Muscle layer of colon (tissue), 2 donors: ENCODE measurements around the gene ADARB2.
"Not testable (repeated sequence)": the region's sequence is repeated elsewhere in the genome, so short reads cannot be mapped to it uniquely, and the experiment has no call there.

Experiments
- H3K27ac ChIP-seq: one replicate; pipeline ENCODE4 v1.7.0; 2013; ENCODE audit warnings: low read depth, mild to moderate bottlenecking, low read length, moderate library complexity
- H3K27me3 ChIP-seq, 2 donors: one replicate each; pipeline ENCODE4 v1.7.0; 2013; ENCODE audit warnings: low read length in 2 of 2, mild to moderate bottlenecking in 2 of 2; ENCODE audit not compliant: insufficient read depth in 2 of 2, control insufficient read depth in 1 of 2
- H3K36me3 ChIP-seq: one replicate; pipeline ENCODE4 v1.7.0; 2013; ENCODE audit warnings: mild to moderate bottlenecking, low read length; ENCODE audit not compliant: insufficient read depth
- H3K4me1 ChIP-seq: one replicate; pipeline ENCODE4 v1.7.0; 2013; ENCODE audit warnings: mild to moderate bottlenecking, low read length; ENCODE audit not compliant: insufficient read depth
- H3K4me3 ChIP-seq, 2 donors: one replicate each; pipeline ENCODE4 v1.7.0; 2013; ENCODE audit warnings: low read length in 2 of 2, low read depth in 1 of 2, mild to moderate bottlenecking in 1 of 2, moderate library complexity in 1 of 2
- H3K9ac ChIP-seq: one replicate; pipeline ENCODE4 v1.7.0; 2013; ENCODE audit warnings: low read length
- H3K9me3 ChIP-seq: one replicate; pipeline ENCODE4 v1.7.0; 2013; ENCODE audit warnings: mild to moderate bottlenecking, low read length
- donor health status: abdominal sarcoma.
- donor health status: Adenocarcinoma of cecum.

Gene ADARB2

DNA sequence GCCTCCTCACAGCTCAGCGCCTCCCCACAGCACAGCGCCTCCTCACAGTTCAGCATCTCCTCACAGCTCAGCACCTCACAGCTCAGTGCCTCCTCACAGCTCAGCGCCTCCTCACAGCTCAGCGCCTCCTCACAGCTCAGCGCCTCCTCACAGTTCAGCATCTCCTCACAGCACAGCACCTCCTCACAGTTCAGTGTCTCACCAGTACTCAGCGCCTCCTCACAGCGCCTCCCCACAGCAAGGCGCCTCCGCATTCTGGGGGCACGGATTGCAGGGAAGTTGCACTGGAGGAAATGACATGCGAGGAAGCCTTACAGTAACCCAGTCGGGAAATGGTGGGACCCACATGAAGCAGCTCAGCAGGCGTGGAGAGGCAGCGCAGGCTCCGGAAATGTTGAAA, 409.6 kb downstream of the ADARB2 start:
- no peak overlapping the region for H3K4me3 ChIP-seq
- H3K27me3 ChIP-seq, result peaks cover 0 to 8% of the 10 kb centered on the region in 2 donors
- H3K9ac ChIP-seq, result no peak overlapping the region
- H3K9me3 ChIP-seq, result no peaks in the 10 kb centered on the region
- no peaks in the 10 kb centered on the region for H3K36me3 ChIP-seq
- H3K27ac ChIP-seq, result no peak overlapping the region
- no peaks in the 10 kb centered on the region for H3K4me1 ChIP-seq

DNA sequence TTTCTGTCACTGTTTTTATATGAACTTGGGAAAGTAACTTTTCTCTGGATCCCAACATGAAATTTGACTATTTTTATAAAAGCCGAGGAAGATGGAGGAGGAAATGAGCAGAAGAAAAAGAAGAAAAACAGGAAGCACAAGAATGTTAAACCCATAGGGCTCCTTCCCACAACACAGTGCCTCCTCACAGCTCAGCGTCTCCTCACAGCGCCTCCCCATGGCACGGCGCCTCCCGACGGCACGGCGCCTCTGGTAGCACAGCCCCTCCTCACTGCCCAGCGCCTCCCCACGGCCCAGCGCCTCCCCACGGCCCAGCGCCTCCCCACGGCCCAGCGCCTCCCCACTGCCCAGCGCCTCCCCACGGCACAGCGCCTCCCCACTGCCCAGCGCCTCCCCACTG, 410.8 kb downstream of the ADARB2 start:
- H3K27ac ChIP-seq, H3K9me3 ChIP-seq, H3K4me3 ChIP-seq, H3K36me3 ChIP-seq, H3K27me3 ChIP-seq, H3K4me1 ChIP-seq, H3K9ac ChIP-seq: not testable (repeated sequence)

DNA sequence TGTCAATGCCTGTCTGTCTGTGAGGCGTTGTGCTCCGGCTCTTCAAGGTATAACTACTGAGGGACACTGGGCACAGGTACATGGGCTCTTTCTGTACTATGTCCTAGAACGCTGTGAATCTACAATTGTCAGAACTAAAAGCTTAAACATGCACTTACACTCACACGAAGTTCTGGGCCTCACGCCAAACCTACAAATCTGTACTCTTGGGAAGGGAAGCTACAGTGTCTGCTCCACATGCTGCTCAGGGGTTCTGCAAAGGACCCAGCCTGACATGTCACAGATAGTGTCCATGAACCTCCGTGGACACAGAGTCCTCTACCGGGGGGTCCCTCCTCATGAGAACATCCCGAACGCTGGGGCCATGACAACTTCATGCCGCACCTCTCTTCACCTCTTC, 412.4 kb downstream of the ADARB2 start:
- no peaks in the 10 kb centered on the region for H3K9me3 ChIP-seq

DNA sequence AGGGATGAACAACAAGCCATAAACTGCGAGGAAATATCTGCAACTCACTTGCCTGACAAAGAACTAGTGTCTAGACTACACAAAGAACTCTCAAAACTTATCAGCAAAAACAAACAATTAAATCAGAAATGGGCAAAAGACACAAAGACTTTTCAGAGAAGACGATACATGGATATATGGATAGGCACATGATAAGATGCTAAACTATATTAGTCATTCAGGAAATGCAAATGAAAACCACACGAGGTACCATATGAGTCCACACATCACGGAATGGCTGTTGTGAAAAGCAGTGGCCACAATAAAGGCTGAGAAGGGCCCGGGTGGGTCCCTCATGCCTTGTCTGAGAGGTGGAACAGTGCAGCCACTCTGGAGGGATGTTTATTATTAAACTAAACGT, 413.4 kb downstream of the ADARB2 start:
- Histone ChIP-seq H3K27me3 (peaks cover 0 to 3% of the 10 kb centered on the region in 2 donors), H3K9ac (no peak overlapping the region), H3K4me3 (no peak overlapping the region), H3K27ac (no peak overlapping the region), H3K36me3 (no peaks in the 10 kb centered on the region), H3K9me3 (no peaks in the 10 kb centered on the region), H3K4me1 (no peaks in the 10 kb centered on the region)

More for the DNA sequence above, 412.4 kb downstream of the ADARB2 start:
- H3K36me3 ChIP-seq, result no peaks in the 10 kb centered on the region
- H3K4me1 ChIP-seq, result no peaks in the 10 kb centered on the region
- H3K27ac ChIP-seq, result no peak overlapping the region
- H3K4me3 ChIP-seq, result no peak overlapping the region
- no peak overlapping the region for H3K9ac ChIP-seq
- H3K27me3 ChIP-seq, result peaks cover 0 to 8% of the 10 kb centered on the region in 2 donors

DNA sequence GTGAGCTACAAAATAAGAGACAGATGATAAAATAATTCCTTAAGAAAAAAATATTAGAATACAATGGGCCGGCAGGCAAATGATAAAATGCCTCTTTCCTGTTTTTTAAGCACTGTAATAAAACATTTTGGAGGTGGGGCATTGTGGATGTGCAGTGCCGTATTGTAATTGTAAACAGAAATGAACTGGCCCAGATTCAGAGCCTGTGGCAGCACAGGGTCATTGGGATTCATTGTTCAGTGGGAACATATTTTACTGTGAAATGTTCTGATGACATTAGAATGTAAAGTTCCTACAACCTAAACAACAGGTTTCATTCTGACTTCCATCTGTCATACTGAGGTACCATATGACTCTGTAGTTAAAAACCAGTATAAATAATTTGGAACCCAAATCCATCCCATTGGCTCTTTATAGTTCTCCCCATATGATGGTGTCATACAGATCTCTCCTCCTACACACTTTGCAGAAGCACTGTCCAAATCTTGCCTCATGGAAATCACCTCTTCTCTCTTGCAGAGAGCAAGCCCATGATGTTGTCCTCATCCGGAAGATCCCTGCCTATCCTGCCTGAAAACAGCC, 416.5 kb downstream of the ADARB2 start:
- H3K9me3 ChIP-seq, result no peaks in the 10 kb centered on the region
- no peaks in the 10 kb centered on the region for H3K27me3 ChIP-seq
- H3K4me1 ChIP-seq, result no peaks in the 10 kb centered on the region
- H3K36me3 ChIP-seq, result no peaks in the 10 kb centered on the region
- H3K9ac ChIP-seq, result no peak overlapping the region
- H3K27ac ChIP-seq, result no peak overlapping the region
- no peak overlapping the region for H3K4me3 ChIP-seq

DNA sequence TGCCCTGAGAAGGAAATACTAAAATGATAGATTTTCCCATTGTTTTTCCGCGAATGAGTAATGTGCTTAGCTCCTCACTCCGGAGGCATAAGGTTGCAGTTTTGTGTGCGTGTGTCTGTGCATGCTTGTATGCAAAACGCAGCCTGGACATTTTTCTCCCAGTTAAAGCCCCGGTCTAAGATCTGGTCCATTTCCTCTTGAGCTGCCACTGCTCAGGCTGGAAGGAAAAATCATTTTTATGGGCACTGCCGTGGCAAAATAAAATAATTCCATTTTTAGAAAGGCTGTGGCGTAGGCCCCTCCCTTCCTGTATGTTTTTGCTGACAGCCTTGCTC, 420.5 kb downstream of the ADARB2 start:
- no peaks in the 10 kb centered on the region for H3K9me3 ChIP-seq
- no peak overlapping the region for H3K9ac ChIP-seq
- no peak overlapping the region for H3K4me3 ChIP-seq
- no peak overlapping the region for H3K27ac ChIP-seq
- no peaks in the 10 kb centered on the region for H3K27me3 ChIP-seq
- no peaks in the 10 kb centered on the region for H3K4me1 ChIP-seq
- H3K36me3 ChIP-seq, result no peaks in the 10 kb centered on the region

DNA sequence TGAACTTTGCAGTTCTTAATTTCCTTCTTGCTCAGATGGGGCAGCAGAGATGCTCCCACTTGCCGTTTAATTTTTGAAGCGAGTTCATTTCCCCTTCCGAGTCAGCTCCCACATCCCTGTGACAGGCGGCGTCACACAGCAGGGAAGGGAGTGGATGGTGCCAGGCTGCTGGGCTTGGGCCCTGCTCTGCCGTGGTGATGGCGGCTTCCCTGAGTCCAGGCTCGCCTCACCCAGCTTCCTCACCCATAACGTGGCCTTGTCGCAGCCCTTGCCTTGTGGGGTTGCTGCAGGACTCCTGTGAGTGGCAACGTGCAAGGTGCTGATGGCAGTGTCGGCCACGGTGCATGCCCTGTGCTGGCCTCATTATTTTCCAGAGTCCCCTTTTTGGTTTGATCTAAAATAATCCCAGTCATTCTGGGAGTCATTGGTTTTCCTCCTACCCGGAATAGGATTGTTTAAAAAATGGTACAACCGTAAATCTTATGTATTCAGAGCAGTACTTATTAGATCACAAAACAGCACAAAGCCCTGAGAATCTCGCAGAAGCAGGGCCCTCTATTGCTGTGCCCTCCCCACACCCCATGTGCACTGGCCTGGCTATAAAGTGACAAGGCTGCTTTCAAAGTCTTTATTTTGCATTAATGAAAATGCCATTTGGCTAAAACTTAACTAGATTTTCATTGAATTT, 421.1 kb downstream of the ADARB2 start:
- Histone ChIP-seq H3K36me3 (no peaks in the 10 kb centered on the region), H3K9me3 (no peaks in the 10 kb centered on the region), H3K27me3 (no peaks in the 10 kb centered on the region), H3K4me1 (no peaks in the 10 kb centered on the region), H3K9ac (no peak overlapping the region), H3K27ac (no peak overlapping the region), H3K4me3 (no peak overlapping the region)

DNA sequence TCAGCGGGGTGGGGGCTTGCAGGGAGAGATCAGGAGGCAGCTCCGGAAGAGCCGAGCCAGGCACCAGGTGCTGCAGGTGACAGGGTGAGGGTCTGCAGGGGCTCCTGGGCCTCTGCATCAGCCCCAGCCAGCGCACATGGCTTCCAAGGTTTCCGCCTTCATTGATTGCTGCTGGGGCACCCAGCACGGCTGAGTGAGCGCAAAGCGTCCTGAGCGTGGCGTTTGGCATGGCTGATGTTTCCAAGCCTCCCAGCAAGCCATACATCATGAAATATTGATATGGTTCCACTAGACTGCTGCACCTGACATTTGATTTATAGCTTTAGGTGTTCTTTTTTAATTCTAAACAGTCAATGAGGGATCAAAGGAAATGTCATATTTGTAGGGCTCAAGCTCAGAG, 422.1 kb downstream of the ADARB2 start:
- Histone ChIP-seq H3K36me3 (no peaks in the 10 kb centered on the region), H3K9me3 (no peaks in the 10 kb centered on the region), H3K4me3 (no peak overlapping the region), H3K27me3 (no peaks in the 10 kb centered on the region), H3K4me1 (no peaks in the 10 kb centered on the region), H3K27ac (no peak overlapping the region), H3K9ac (no peak overlapping the region)

DNA sequence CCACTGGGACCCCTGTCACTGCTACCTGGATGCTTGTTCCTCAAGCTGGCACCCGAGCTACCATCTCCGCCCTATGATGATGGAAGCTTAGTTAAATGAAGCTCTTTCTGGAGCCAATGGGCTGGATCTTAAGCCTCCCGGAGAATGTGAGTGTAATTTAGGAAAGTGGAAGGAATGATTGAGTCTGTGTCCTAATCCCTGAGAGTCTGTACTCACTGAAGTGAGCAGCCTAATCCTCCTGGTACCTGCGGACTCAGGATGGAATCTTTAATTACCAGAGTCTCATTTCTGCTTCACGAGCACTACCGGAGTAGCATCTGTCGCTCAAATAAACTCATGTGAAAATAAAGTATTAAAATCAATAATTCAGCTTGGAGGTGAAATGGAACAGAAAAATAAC, 425.6 kb downstream of the ADARB2 start:
- no peak overlapping the region for H3K9ac ChIP-seq
- no peak overlapping the region for H3K27ac ChIP-seq
- H3K36me3 ChIP-seq, result no peaks in the 10 kb centered on the region
- H3K27me3 ChIP-seq, result no peaks in the 10 kb centered on the region
- H3K9me3 ChIP-seq, result no peaks in the 10 kb centered on the region
- H3K4me3 ChIP-seq, result no peak overlapping the region
- no peaks in the 10 kb centered on the region for H3K4me1 ChIP-seq

DNA sequence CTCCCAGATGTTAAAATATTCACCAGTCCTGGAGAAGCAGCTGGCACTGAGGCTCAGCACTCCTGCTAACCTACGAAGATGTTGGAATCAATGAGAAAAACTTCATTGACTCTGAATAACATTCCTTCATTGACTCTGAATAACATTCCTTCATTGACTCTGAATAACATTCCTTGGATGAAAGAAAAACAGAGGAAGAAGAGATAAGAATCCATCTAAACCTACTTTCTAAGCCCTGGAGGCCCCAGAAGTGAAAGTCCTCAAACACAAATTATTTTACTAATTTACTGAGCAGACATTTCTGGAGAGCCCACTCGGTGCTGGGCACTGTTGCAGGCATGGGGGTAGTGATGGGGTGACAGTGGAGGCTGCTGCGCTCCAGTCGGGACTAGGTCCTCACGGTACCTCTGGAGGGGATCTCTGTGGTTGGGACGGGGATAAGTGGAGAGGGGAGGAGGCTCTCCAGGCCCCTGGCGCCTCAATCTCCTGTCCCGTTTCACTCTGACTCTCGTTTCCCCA, 427.0 kb downstream of the ADARB2 start:
- H3K4me3 ChIP-seq, result no peak overlapping the region
- H3K27ac ChIP-seq, result no peak overlapping the region
- no peaks in the 10 kb centered on the region for H3K9me3 ChIP-seq
- no peaks in the 10 kb centered on the region for H3K36me3 ChIP-seq
- H3K4me1 ChIP-seq, result no peaks in the 10 kb centered on the region
- H3K27me3 ChIP-seq, result no peaks in the 10 kb centered on the region
- H3K9ac ChIP-seq, result no peak overlapping the region

DNA sequence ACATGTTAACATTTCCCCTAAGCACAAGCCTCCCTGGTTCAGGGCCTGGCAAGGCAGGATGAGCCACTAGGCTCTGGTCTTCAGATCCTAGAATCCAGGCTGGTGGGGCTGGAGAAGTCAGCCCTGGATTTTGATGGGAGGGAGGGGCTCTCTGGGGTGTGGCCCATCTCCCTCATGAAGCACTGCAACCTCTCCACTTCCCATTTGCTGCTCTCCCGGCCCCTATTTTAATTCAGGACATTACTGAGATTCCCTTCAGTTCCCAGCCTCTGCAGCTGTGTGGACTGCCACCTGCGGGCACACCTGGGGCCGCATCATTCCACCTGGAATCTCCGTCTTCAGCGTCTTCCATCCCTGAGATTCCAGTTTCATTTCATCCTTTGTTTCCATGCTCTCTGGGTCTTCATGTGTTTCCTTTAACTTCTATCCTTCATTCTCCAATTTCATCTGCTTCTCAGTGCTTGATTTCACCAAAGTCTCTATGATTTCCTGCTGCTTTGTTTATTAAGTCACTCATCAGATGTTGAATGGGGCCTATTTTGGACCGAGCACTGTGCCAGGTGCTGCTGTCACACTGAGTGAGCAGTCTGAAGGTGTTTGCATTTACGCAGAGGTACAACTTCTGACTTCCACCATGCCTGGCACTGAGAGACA, 427.6 kb downstream of the ADARB2 start:
- H3K36me3 ChIP-seq, result no peaks in the 10 kb centered on the region
- H3K27me3 ChIP-seq, result no peaks in the 10 kb centered on the region
- no peak overlapping the region for H3K9ac ChIP-seq
- H3K27ac ChIP-seq, result no peak overlapping the region
- no peaks in the 10 kb centered on the region for H3K9me3 ChIP-seq
- H3K4me1 ChIP-seq, result no peaks in the 10 kb centered on the region
- H3K4me3 ChIP-seq, result no peak overlapping the region
